T47D (cell line): ENCODE results near the gene TEDDM1.
"Not testable (repeated sequence)": the region's sequence is repeated elsewhere in the genome, so short reads cannot be mapped to it uniquely, and the experiment has no call there.

Experiments
- DNase-seq, 2 experiments: peaks; one replicate each; pipeline versions ENCODE4 v3.0.0 to v3.0.0-alpha.2; 2011 to 2012; ENCODE audit warnings: low read depth in 1 of 2, low spot score in 1 of 2
- JUND ChIP-seq: IDR thresholded peaks from 2 replicates; pipeline ENCODE4 v1.6.1; 2012; ENCODE audit warnings: low read depth
- in situ Hi-C: cut with HindIII; loops from 2 replicates; pipeline ENCODE4 v1.10.0; 2016; ENCODE audit warnings: low sequenced_read_pairs, low pct_unique_long_range_greater_than_20kb

Gene TEDDM1

GRCh38 chr1:182383934-182384333, 16.5 kb downstream of the TEDDM1 start:
- no peak for DNase-seq
- no peak for TF ChIP-seq JUND
- in situ Hi-C loops, result no loop called here

GRCh38 chr1:182383037-182383661, 17.3 kb downstream of the TEDDM1 start:
- DNase-seq, result no peak
- in situ Hi-C loops, result no loop called here
- no peak for TF ChIP-seq JUND

GRCh38 chr1:182381962-182382819, 18.3 kb downstream of the TEDDM1 start:
- no peak for TF ChIP-seq JUND
- in situ Hi-C loops, result no loop called here
- no peak for DNase-seq

GRCh38 chr1:182380199-182380598, 20.3 kb downstream of the TEDDM1 start:
- no peak for TF ChIP-seq JUND
- DNase-seq, result no peak
- in situ Hi-C loops, result no loop called here

- DNase-seq, in situ Hi-C loops: not testable (repeated sequence)
Observed at GRCh38 chr1:182379781-182380180, 20.7 kb downstream of the TEDDM1 start.

GRCh38 chr1:182376936-182377574, 23.4 kb downstream of the TEDDM1 start:
- no peak for DNase-seq
- in situ Hi-C loops, result no loop called here
- no peak for TF ChIP-seq JUND

GRCh38 chr1:182374101-182374834, 26.2 kb downstream of the TEDDM1 start:
- no peak for DNase-seq
- in situ Hi-C loops, result no loop called here
- TF ChIP-seq JUND, result no peak

GRCh38 chr1:182370532-182370931, 29.9 kb downstream of the TEDDM1 start:
- in situ Hi-C loops, result no loop called here
- DNase-seq, result no peak
- TF ChIP-seq JUND, result no peak

- no peak for DNase-seq
- TF ChIP-seq JUND, result no peak
- in situ Hi-C loops, result no loop called here
Observed at GRCh38 chr1:182368903-182369302, 31.6 kb downstream of the TEDDM1 start.

GRCh38 chr1:182368358-182368757, 32.1 kb downstream of the TEDDM1 start:
- no peak for DNase-seq
- in situ Hi-C loops, result no loop called here
- TF ChIP-seq JUND, result no peak

GRCh38 chr1:182367926-182368325, 32.5 kb downstream of the TEDDM1 start:
- TF ChIP-seq JUND, result no peak
- in situ Hi-C loops, result no loop called here
- no peak for DNase-seq

- DNase-seq, result no peak
- no peak for TF ChIP-seq JUND
- in situ Hi-C loops, result no loop called here
Observed at GRCh38 chr1:182366596-182366995, 33.9 kb downstream of the TEDDM1 start.
